Neural cell (in vitro differentiated cells): Measurements from ENCODE around the gene KLHL42. TPM values are rescaled to one million over a fixed set of nuclear protein-coding genes. Genes with fewer than 3 reads are reported as not detected.

Source experiments
- H2AFZ ChIP-seq: fragments of 200-600, 300-800 bp; sonication (generic), shearing (Covaris generic); 2 replicates; pipeline ENCODE4 v1.6.0; 2014; ENCODE audit warnings: low read depth, mild to moderate bottlenecking, antibody characterized with exemption, low read length, moderate library complexity
- H3F3A ChIP-seq: fragments of 200-600 bp; shearing (Covaris generic); 2 replicates; pipeline ENCODE4 v1.6.1; 2016; ENCODE audit warnings: mild to moderate bottlenecking, moderate library complexity, mixed read lengths, antibody characterized with exemption, low read length; ENCODE audit not compliant: insufficient read depth, poor library complexity, severe bottlenecking
- H3K27ac ChIP-seq: fragments of 200-600, 300-800 bp; sonication (generic), shearing (Covaris generic); 2 replicates; pipeline ENCODE4 v1.5.1; 2014; ENCODE audit warnings: mild to moderate bottlenecking, low read length, moderate library complexity
- H3K27me3 ChIP-seq: fragments of 300-800, 200-600 bp; sonication (generic), shearing (Covaris generic); 2 replicates; pipeline ENCODE4 v1.6.0; 2014; ENCODE audit warnings: mild to moderate bottlenecking, low read depth, low read length, moderate library complexity; ENCODE audit not compliant: insufficient read depth
- H3K36me3 ChIP-seq: fragments of 300-800, 200-600 bp; sonication (generic), shearing (Covaris generic); 2 replicates; pipeline ENCODE4 v1.5.1; 2014; ENCODE audit warnings: mild to moderate bottlenecking, antibody characterized with exemption, low read length, moderate library complexity; ENCODE audit not compliant: insufficient read depth
- H3K4me2 ChIP-seq: fragments of 300-800, 200-600 bp; sonication (generic), shearing (Covaris generic); 2 replicates; pipeline ENCODE4 v1.6.0; 2014; ENCODE audit warnings: mild to moderate bottlenecking, low read length
- H3K4me3 ChIP-seq: fragments of 300-800, 200-600 bp; sonication (generic), shearing (Covaris generic); 2 replicates; pipeline ENCODE4 v1.5.1; 2014; ENCODE audit warnings: mild to moderate bottlenecking, low read length, moderate library complexity
- H3K79me2 ChIP-seq: fragments of 200-600 bp; shearing (Covaris generic); replicated peaks from 2 replicates; pipeline ENCODE4 v1.6.0; 2014; ENCODE audit warnings: mild to moderate bottlenecking, low read length, moderate library complexity; ENCODE audit not compliant: insufficient read depth
- H3K9ac ChIP-seq: fragments of 300-800, 200-600 bp; sonication (generic), shearing (Covaris generic); 2 replicates; pipeline ENCODE4 v1.6.1; 2016; ENCODE audit warnings: mild to moderate bottlenecking, low read length, mixed read lengths
- H3K9me2 ChIP-seq: fragments of 200-600 bp; shearing (Covaris generic); 2 replicates; pipeline ENCODE4 v1.6.1; 2016; ENCODE audit warnings: mild to moderate bottlenecking, low read length, mixed read lengths; ENCODE audit not compliant: insufficient read depth
- H3K9me3 ChIP-seq: fragments of 200-600, 300-800 bp; sonication (generic), shearing (Covaris generic); 2 replicates; pipeline ENCODE4 v1.6.1; 2016; ENCODE audit warnings: mild to moderate bottlenecking, mixed run types, low read length, moderate library complexity, mixed read lengths
- H4K20me1 ChIP-seq: fragments of 200-600 bp; shearing (Covaris generic); 2 replicates; pipeline ENCODE4 v1.6.1; 2016; ENCODE audit warnings: mild to moderate bottlenecking, mixed run types; ENCODE audit not compliant: insufficient read depth
- CTCF ChIP-seq: fragments of 450-650 bp; IDR thresholded peaks from 2 replicates; pipeline ENCODE4 v1.5.1; 2014; ENCODE audit warnings: antibody characterized with exemption, mild to moderate bottlenecking, moderate library complexity; ENCODE audit not compliant: poor library complexity, severe bottlenecking
- EP300 ChIP-seq: fragments of 450-650 bp; conservative IDR thresholded peaks from 2 replicates; pipeline ENCODE4 v1.6.1; 2014; ENCODE audit warnings: antibody characterized with exemption, mild to moderate bottlenecking, moderate library complexity; ENCODE audit not compliant: poor library complexity, severe bottlenecking
- EZH2 ChIP-seq: fragments of 200-600, 300-800 bp; shearing (Covaris generic), sonication (generic); IDR thresholded peaks from 2 replicates; pipeline ENCODE4 v1.6.1; 2014; ENCODE audit warnings: antibody characterized with exemption, low read length, borderline replicate concordance, mild to moderate bottlenecking; ENCODE audit not compliant: insufficient read depth, poor library complexity, severe bottlenecking
- MXI1 ChIP-seq: fragments of 450-650 bp; conservative IDR thresholded peaks from 2 replicates; pipeline ENCODE4 v1.6.1; 2014; ENCODE audit warnings: antibody characterized with exemption, mild to moderate bottlenecking; ENCODE audit not compliant: poor library complexity, severe bottlenecking
- POLR2AphosphoS5 ChIP-seq: IDR thresholded peaks from 2 replicates; pipeline ENCODE4 v1.6.1; 2012
- RAD21 ChIP-seq: fragments of 450-650 bp; conservative IDR thresholded peaks from 2 replicates; pipeline ENCODE4 v1.6.1; 2014; ENCODE audit warnings: antibody characterized with exemption, mild to moderate bottlenecking, moderate library complexity
- REST ChIP-seq: IDR thresholded peaks from 2 replicates; pipeline ENCODE4 v1.6.1; 2012; ENCODE audit warnings: borderline replicate concordance
- SMC3 ChIP-seq: fragments of 450-650 bp; conservative IDR thresholded peaks from 2 replicates; pipeline ENCODE4 v1.6.1; 2014; ENCODE audit warnings: antibody characterized with exemption, mild to moderate bottlenecking, moderate library complexity; ENCODE audit not compliant: poor library complexity
- TAF1 ChIP-seq: IDR thresholded peaks from 2 replicates; pipeline ENCODE4 v1.6.1; 2012; ENCODE audit warnings: low read depth
- polyA plus RNA-seq: library from polyadenylated mRNA; depleted of rRNA; stranded (reverse); fragments of >200 nt; gene quantifications from 2 replicates; pipeline ENCODE4 v1.2.3, GENCODE V29; 2014

The KLHL42 gene
- polyA plus RNA-seq, 1 donor from 2014 or later, result 52.2 TPM

- TF ChIP-seq EP300, result no peak
- TF ChIP-seq REST, result no peak
- no peak for TF ChIP-seq RAD21
- no peak for TF ChIP-seq SMC3
- TF ChIP-seq CTCF, result no peak
- TF ChIP-seq TAF1, result no peak
- TF ChIP-seq MXI1, result no peak
- no peak for TF ChIP-seq EZH2
- no peak for TF ChIP-seq POLR2AphosphoS5
- Histone ChIP-seq H3K27me3 (no peaks in the 10 kb centered on the region), H3K9ac (no peak overlapping the region), H3K36me3 (no peaks in the 10 kb centered on the region), H3K4me3 (no peak overlapping the region), H2AFZ (no peak overlapping the region), H3K9me2 (no peaks in the 10 kb centered on the region), H3F3A (no peaks in the 10 kb centered on the region), H3K9me3 (peaks cover 3% of the 10 kb centered on the region), H3K79me2 (no peaks in the 10 kb centered on the region), H3K4me2 (no peak overlapping the region), H3K27ac (no peak overlapping the region), H4K20me1 (no peaks in the 10 kb centered on the region)
Observed at GRCh38 chr12:27838543-27839185, 58.6 kb downstream of the KLHL42 start.

- Histone ChIP-seq H2AFZ (no peak overlapping the region), H3K36me3 (no peaks in the 10 kb centered on the region), H3K27me3 (no peaks in the 10 kb centered on the region), H4K20me1 (no peaks in the 10 kb centered on the region), H3K4me3 (no peak overlapping the region), H3K79me2 (no peaks in the 10 kb centered on the region), H3K9me2 (no peaks in the 10 kb centered on the region), H3F3A (no peaks in the 10 kb centered on the region), H3K9me3 (no peaks in the 10 kb centered on the region), H3K27ac (no peak overlapping the region), H3K9ac (no peak overlapping the region), H3K4me2 (no peak overlapping the region)
- peak; percentile 41 for TF ChIP-seq CTCF
- TF ChIP-seq MXI1, result no peak
Observed at GRCh38 chr12:27840229-27840999, 60.4 kb downstream of the KLHL42 start.
